Measurements from ENCODE around the gene RNF114.
"Not testable (repeated sequence)": the region's sequence is repeated elsewhere in the genome, so short reads cannot be mapped to it uniquely, and the experiment has no call there.

The RNF114 gene

GRCh38 chr20:49965781-49966305 lies 29.6 kb downstream of the RNF114 start:
- DNase-seq: no peak

GRCh38 chr20:49966861-49967260 lies 30.7 kb downstream of the RNF114 start:
- DNase-seq: no peak

GRCh38 chr20:49969234-49969633 lies 33.0 kb downstream of the RNF114 start:
- no peak for DNase-seq

- DNase-seq: no peak
Measured at GRCh38 chr20:49969946-49970345, 33.7 kb downstream of the RNF114 start.

GRCh38 chr20:49970498-49970897 lies 34.3 kb downstream of the RNF114 start:
- no peak for DNase-seq

- no peak for DNase-seq
Measured at GRCh38 chr20:49973981-49974380, 37.8 kb downstream of the RNF114 start.

GRCh38 chr20:49976542-49976941 lies 40.3 kb downstream of the RNF114 start:
- no peak for DNase-seq

GRCh38 chr20:49977740-49978139 lies 41.5 kb downstream of the RNF114 start:
- DNase-seq: not testable (repeated sequence)

GRCh38 chr20:49978685-49979029 lies 42.5 kb downstream of the RNF114 start:
- no peak for DNase-seq

- DNase-seq: peak; percentile 34
Measured at GRCh38 chr20:49979030-49979832, 43.0 kb downstream of the RNF114 start.

- DNase-seq: no peak
Measured at GRCh38 chr20:49980140-49981008, 44.2 kb downstream of the RNF114 start.

- DNase-seq: no peak
Measured at GRCh38 chr20:49981218-49982071, 45.2 kb downstream of the RNF114 start.

- no peak for DNase-seq
Measured at GRCh38 chr20:49982072-49982345, 45.8 kb downstream of the RNF114 start.

GRCh38 chr20:49982346-49983122 lies 46.3 kb downstream of the RNF114 start, which contains the start of gene SNAI1:
TSS of gene SNAI1 (plus strand) at chr20:49982980. CDS start at chr20:49983060, 80 bp downstream.
- peak; percentile 72 for DNase-seq

- DNase-seq: no peak
Measured at GRCh38 chr20:49983123-49983847, 47.1 kb downstream of the RNF114 start.

GRCh38 chr20:49983848-49984408 lies 47.7 kb downstream of the RNF114 start:
- no peak for DNase-seq

GRCh38 chr20:49984426-49985153 lies 48.4 kb downstream of the RNF114 start:
- no peak for DNase-seq

- DNase-seq: no peak
Measured at GRCh38 chr20:49985157-49985556, 49.0 kb downstream of the RNF114 start.

GRCh38 chr20:49985617-49986016 lies 49.4 kb downstream of the RNF114 start:
- DNase-seq: no peak

- no peak for DNase-seq
Measured at GRCh38 chr20:49986049-49986448, 49.9 kb downstream of the RNF114 start.

All from GDM1 (cell line).